K562 (cell line): ENCODE data around the gene PARD3. TPM values are rescaled to one million over a fixed set of nuclear protein-coding genes. Genes with fewer than 3 reads are reported as not detected.

Experiments used
- GTF3C2 ChIP-seq: IDR thresholded peaks from 3 replicates; pipeline ENCODE4 v1.6.1; 2011; ENCODE audit warnings: borderline replicate concordance, mild to moderate bottlenecking, moderate library complexity; ENCODE audit not compliant: insufficient read length; ENCODE audit errors: extremely low read depth
- PYGO2 ChIP-seq: fragments of 450-650 bp; IDR thresholded peaks from 2 replicates; pipeline ENCODE4 v1.6.1; 2016; ENCODE audit warnings: mild to moderate bottlenecking, missing genetic modification characterization, moderate library complexity, missing compliant biosample characterization
- SIRT6 ChIP-seq: IDR thresholded peaks from one replicate; pipeline ENCODE4 v1.6.1; 2012; ENCODE audit warnings: low read depth, mild to moderate bottlenecking, control low read depth, inconsistent platforms, low read length, moderate library complexity
- ZNF280A ChIP-seq: fragments of 450-650 bp; IDR thresholded peaks from 2 replicates; pipeline ENCODE4 v1.6.1; 2018; ENCODE audit warnings: mild to moderate bottlenecking, low read depth; ENCODE audit not compliant: partially characterized antibody
- polyA plus RNA-seq, 8 experiments: library from polyadenylated mRNA; depleted of rRNA in 4 of 8; stranded (reverse) in 5 of 8; unstranded in 3 of 8; fragments of >200 nt; fragmentation: Nextera tagmentation in 2 of 8; fragmentation: Illumina TruSeq in 1 of 8; extraction: Ambion mirVana in 2 of 8; extraction: Trizol in 1 of 8; gene quantifications; 2 replicates each; pipeline versions ENCODE4 v1.2.1 to v1.2.3, GENCODE V29; 2011 to 2014; ENCODE audit warnings: inconsistent platforms in 1 of 8, missing spikeins in 1 of 8
- total RNA-seq, 7 experiments: library from RNA; depleted of rRNA in 6 of 7; stranded (reverse); fragments of >200 nt in 6 of 7; fragmentation: Illumina TruSeq in 2 of 7; extraction: Trizol in 2 of 7; gene quantifications; 2 replicates each; pipeline versions ENCODE4 v1.2.1 to v1.2.3, GENCODE V29; 2011 to 2021; ENCODE audit warnings: low replicate concordance in 1 of 7
- TF ChIP-seq, protein P1 (sequence below): sonication (generic); formaldehyde crosslinking; IDR thresholded peaks from 2 replicates; pipeline ENCODE4 v1.8.0; 2022; ENCODE audit warnings: missing genetic modification reagents, mild to moderate bottlenecking, borderline replicate concordance

The PARD3 gene
- total and polyA plus RNA-seq, 9 of the 15 experiments (the other 6 are each of a cell fraction or from before 2014, with no cell fraction given): 2.7 to 11.7 (median 7.7) TPM

GRCh38 chr10:34596351-34596750 is 218.7 kb downstream of the PARD3 start (continued):
- TF ChIP-seq ZNF280A (no peak), GTF3C2 (no peak), PYGO2 (tag) (no peak), SIRT6 (no peak)
- TF ChIP-seq, protein P1, sequence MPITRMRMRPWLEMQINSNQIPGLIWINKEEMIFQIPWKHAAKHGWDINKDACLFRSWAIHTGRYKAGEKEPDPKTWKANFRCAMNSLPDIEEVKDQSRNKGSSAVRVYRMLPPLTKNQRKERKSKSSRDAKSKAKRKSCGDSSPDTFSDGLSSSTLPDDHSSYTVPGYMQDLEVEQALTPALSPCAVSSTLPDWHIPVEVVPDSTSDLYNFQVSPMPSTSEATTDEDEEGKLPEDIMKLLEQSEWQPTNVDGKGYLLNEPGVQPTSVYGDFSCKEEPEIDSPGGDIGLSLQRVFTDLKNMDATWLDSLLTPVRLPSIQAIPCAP (CRISPR knock-in tag): no peak
